SK-N-MC (cell line): ENCODE measurements around the gene NCK2.
"Not testable (repeated sequence)": the region's sequence is repeated elsewhere in the genome, so short reads cannot be mapped to it uniquely, and the experiment has no call there.

Source experiments
- EZH2 ChIP-seq: fragments of 200-600 bp; sonication (generic); IDR thresholded peaks from one replicate; pipeline ENCODE4 v1.6.1; 2017; ENCODE audit warnings: antibody characterized with exemption
- POLR2AphosphoS5 ChIP-seq: IDR thresholded peaks from 2 replicates; pipeline ENCODE4 v1.6.1; 2012; ENCODE audit warnings: mild to moderate bottlenecking, low read depth, low read length, borderline replicate concordance

DNA sequence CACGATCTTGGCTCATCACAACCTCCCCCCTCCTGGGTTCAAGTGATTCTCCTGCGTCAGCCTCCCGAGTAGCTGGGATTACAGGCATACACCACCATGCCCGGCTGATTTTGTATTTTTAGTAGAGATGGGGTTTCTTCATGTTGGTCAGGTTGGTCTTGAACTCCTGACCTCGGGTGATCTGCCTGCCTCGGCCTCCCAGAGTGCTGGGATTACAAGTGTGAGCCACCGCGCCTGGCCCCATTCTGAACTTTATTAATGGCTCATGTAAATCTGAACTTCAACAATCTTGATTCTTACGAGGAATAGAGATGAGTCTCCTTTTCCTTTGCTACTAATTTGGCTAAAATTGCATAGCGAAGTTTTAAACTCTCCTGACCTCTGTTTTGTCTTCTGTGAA lies 12.2 kb downstream of the NCK2 start:
- not testable (repeated sequence) for TF ChIP-seq EZH2, POLR2AphosphoS5
